ENCODE measurements around the gene NPC1L1. TPM values are rescaled to one million over a fixed set of nuclear protein-coding genes. Genes with fewer than 3 reads are reported as not detected.

NPC1L1 gene
- polyA plus RNA-seq, 1 donor (not counting 4 experiments of a cell fraction or from before 2014, with no cell fraction given), result 0.01 TPM

DNA sequence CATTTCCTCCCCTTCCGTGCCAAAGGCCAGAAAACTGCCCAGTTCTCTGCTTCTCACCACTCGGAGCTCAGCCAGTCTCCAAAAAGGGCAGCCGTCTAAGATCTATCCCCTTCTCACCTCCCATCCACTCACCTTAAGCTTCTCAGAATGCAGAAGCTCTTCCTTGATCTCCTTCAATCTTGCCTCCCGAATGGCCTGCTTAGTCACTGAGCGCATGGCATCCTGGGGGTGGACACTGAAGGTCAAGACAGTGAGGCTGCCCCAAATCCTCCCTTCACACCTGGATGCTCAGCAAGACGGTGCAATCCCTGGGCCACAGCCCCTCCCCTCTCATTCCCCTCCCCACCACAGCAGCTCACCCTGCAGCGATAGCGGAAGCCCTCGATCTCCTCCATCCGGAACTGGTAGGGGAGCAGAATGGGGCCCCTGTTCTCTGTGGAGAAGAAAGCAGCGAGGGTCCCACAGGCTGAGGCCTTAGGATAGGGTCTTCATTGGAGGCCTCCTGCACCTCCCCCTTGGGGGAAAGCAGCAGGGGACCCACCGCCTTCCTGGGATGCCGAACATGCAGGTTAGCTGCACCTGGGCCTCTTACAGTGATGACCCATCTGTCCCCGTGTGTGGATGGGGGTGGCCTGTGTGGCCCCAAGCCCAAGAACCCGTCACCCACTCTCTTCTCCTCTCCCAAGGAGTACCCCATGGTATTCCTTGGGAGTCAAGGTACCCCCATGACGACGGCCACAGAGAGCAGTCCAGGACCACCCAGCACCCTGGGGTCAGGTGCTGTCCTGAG lies 27.8 kb upstream of the NPC1L1 start:
- dilution Hi-C loops (cut with MboI; ENCODE audit: extremely low pct_ligation_motif_present, low sequenced_read_pairs), result no loop called here
- no peaks in the 10 kb centered on the region for H3K9me3 ChIP-seq (ENCODE audit: control insufficient read depth, low read depth, low read length)
- FAIRE-seq (no peak), DNase-seq (ENCODE audit: low read depth, low spot score) (no peak)
- H3K4me1 ChIP-seq (ENCODE audit: control insufficient read depth, extremely low read depth, insufficient read depth, low read length), result peaks cover 6% of the 10 kb centered on the region
- H3K4me2 ChIP-seq (ENCODE audit: control insufficient read depth, extremely low read depth, insufficient read depth, low read depth, low read length), result no peak overlapping the region
- no peak overlapping the region for H2AFZ ChIP-seq (ENCODE audit: control insufficient read depth, low read length)
- no peaks in the 10 kb centered on the region for H3K9me1 ChIP-seq (ENCODE audit: control insufficient read depth, extremely low read depth, insufficient read depth, low read length)
- H3K36me3 ChIP-seq (ENCODE audit: control insufficient read depth in 2 of 2, extremely low read depth in 1 of 2, insufficient read depth in 2 of 2, low read length in 2 of 2), result peaks cover 54 to 69% of the 10 kb centered on the region in 2 experiments
- H3K27ac ChIP-seq (ENCODE audit: control insufficient read depth, insufficient read depth, low read length), result no peak overlapping the region
- no peaks in the 10 kb centered on the region for H3K27me3 ChIP-seq (ENCODE audit: control insufficient read depth, extremely low read depth, insufficient read depth, low read length)
- H3K9ac ChIP-seq (ENCODE audit: control insufficient read depth, extremely low read depth, insufficient read depth, low read length), result no peak overlapping the region
- H3K79me2 ChIP-seq (ENCODE audit: control insufficient read depth, insufficient read depth, low read length), result peaks cover 45% of the 10 kb centered on the region
- peaks cover 2% of the 10 kb centered on the region for H4K20me1 ChIP-seq (ENCODE audit: control insufficient read depth, extremely low read depth, insufficient read depth, low read length)
- TF ChIP-seq CTCF (optimal IDR thresholded peaks at IDR 0.05 in 1 of 3, IDR thresholded peaks at IDR 0.05 in 1 of 3, conservative IDR thresholded peaks at IDR 0.05 in 1 of 3; ENCODE audit: extremely low read depth in 1 of 3, insufficient read depth in 2 of 3, low read length in 3 of 3) (no peak), EZH2 (IDR thresholded peaks at IDR 0.05; ENCODE audit: low read length) (no peak)
- H3K4me3 ChIP-seq (ENCODE audit: control insufficient read depth in 2 of 3, extremely low read depth in 1 of 3, insufficient read depth in 2 of 3, low read depth in 1 of 3, low read length in 3 of 3), result no peak overlapping the region

DNA sequence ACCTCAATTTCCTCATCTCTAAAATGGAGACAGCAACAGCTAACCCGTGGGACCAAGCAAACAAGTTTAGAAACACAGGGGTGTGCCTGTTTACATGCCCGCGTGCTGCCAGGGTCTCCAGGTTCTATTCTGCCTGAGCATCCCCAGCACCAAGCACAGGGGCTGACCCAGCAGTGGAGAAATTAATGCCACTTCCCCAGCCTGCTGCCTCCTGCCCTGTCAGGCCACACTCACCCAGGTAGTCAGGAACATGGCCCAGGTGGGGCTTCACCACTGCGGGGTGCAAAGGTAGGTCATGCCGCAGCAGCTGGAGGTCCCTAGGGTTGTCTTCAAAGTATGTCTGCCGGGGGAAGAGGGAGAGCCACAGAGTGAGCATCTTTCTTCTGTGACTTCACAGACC lies 26.8 kb upstream of the NPC1L1 start:
- no peak for FAIRE-seq
- H3K4me3 ChIP-seq (ENCODE audit: control insufficient read depth in 2 of 3, extremely low read depth in 1 of 3, insufficient read depth in 2 of 3, low read depth in 1 of 3, low read length in 3 of 3), result no peak overlapping the region

More for the DNA sequence above, 26.8 kb upstream of the NPC1L1 start:
- H2AFZ ChIP-seq (ENCODE audit: control insufficient read depth, low read length), result no peak overlapping the region
- DNase-seq (ENCODE audit: low read depth, low spot score), result no peak
- H3K9me1 ChIP-seq (ENCODE audit: control insufficient read depth, extremely low read depth, insufficient read depth, low read length), result no peaks in the 10 kb centered on the region
- peaks cover 6% of the 10 kb centered on the region for H3K4me1 ChIP-seq (ENCODE audit: control insufficient read depth, extremely low read depth, insufficient read depth, low read length)
- no peak overlapping the region for H3K27ac ChIP-seq (ENCODE audit: control insufficient read depth, insufficient read depth, low read length)
- H3K9ac ChIP-seq (ENCODE audit: control insufficient read depth, extremely low read depth, insufficient read depth, low read length), result no peak overlapping the region
- H4K20me1 ChIP-seq (ENCODE audit: control insufficient read depth, extremely low read depth, insufficient read depth, low read length), result peaks cover 2% of the 10 kb centered on the region
- dilution Hi-C loops (cut with MboI; ENCODE audit: extremely low pct_ligation_motif_present, low sequenced_read_pairs), result no loop called here
- H3K36me3 ChIP-seq (ENCODE audit: control insufficient read depth in 2 of 2, extremely low read depth in 1 of 2, insufficient read depth in 2 of 2, low read length in 2 of 2), result peaks cover 57 to 75% of the 10 kb centered on the region in 2 experiments
- no peak overlapping the region for H3K4me2 ChIP-seq (ENCODE audit: control insufficient read depth, extremely low read depth, insufficient read depth, low read depth, low read length)
- TF ChIP-seq CTCF (optimal IDR thresholded peaks at IDR 0.05 in 1 of 3, IDR thresholded peaks at IDR 0.05 in 1 of 3, conservative IDR thresholded peaks at IDR 0.05 in 1 of 3; ENCODE audit: extremely low read depth in 1 of 3, insufficient read depth in 2 of 3, low read length in 3 of 3) (no peak), EZH2 (IDR thresholded peaks at IDR 0.05; ENCODE audit: low read length) (no peak)
- no peaks in the 10 kb centered on the region for H3K27me3 ChIP-seq (ENCODE audit: control insufficient read depth, extremely low read depth, insufficient read depth, low read length)
- H3K9me3 ChIP-seq (ENCODE audit: control insufficient read depth, low read depth, low read length), result no peaks in the 10 kb centered on the region
- H3K79me2 ChIP-seq (ENCODE audit: control insufficient read depth, insufficient read depth, low read length), result peaks cover 34% of the 10 kb centered on the region

Data from keratinocyte (primary cell).